Activated CD4-positive, alpha-beta T cell treated with anti-CD3 and anti-CD28 coated beads, Interleukin-2, amount 10 ng/mL, durations not matched to agents 7 days and 5 days (primary cell): ENCODE measurements around the gene RWDD2A. TPM values are rescaled to one million over a fixed set of nuclear protein-coding genes. Genes with fewer than 3 reads are reported as not detected.
A peak's percentile ranks its signal among the peaks of the same experiment; 100 is the strongest.
"Not testable (repeated sequence)": the region's sequence is repeated elsewhere in the genome, so short reads cannot be mapped to it uniquely, and the experiment has no call there.

Source experiments
- CTCF ChIA-PET: fragments of 350-600 bp; sonication (Branson Sonifier 250); formaldehyde crosslinking; loops from one replicate; lab custom pipeline; 2021; ENCODE audit warnings: antibody characterized with exemption; lab: Charles Lee
- POLR2A ChIA-PET: fragments of 350-600 bp; sonication (Branson Sonifier 250); formaldehyde crosslinking; loops from one replicate; lab custom pipeline; 2021; ENCODE audit warnings: antibody characterized with exemption; lab: Charles Lee
- DNase-seq: peaks from one replicate; pipeline ENCODE4 v3.0.0-alpha.2; 2020
- H3K27ac Mint-ChIP-seq: one replicate; pipeline ENCODE4 v1.8.0; 2021; ENCODE audit warnings: mild to moderate bottlenecking, moderate library complexity, mixed read lengths
- H3K27me3 Mint-ChIP-seq: one replicate; pipeline ENCODE4 v1.8.0; 2021; ENCODE audit warnings: mixed read lengths
- H3K36me3 Mint-ChIP-seq: one replicate; pipeline ENCODE4 v1.8.0; 2021; ENCODE audit warnings: low read depth, mixed read lengths
- H3K4me1 Mint-ChIP-seq: one replicate; pipeline ENCODE4 v1.8.0; 2021; ENCODE audit warnings: mixed read lengths
- H3K4me3 Mint-ChIP-seq: one replicate; pipeline ENCODE4 v1.8.0; 2021; ENCODE audit warnings: mild to moderate bottlenecking, moderate library complexity, mixed read lengths
- H3K9me3 Mint-ChIP-seq: one replicate; pipeline ENCODE4 v1.8.0; 2021; ENCODE audit warnings: mixed read lengths
- total RNA-seq, 2 experiments: library from RNA; stranded (reverse); gene quantifications; one replicate each; pipeline ENCODE4 v1.2.3, GENCODE V29; 2021

The RWDD2A gene
- total RNA-seq, 2 experiments from 2014 or later, result 1.4 to 1.6 TPM

GRCh38 chr6:83182114-83182513 lies 11.0 kb upstream of the RWDD2A start:
- Mint-ChIP-seq H3K9me3 (no peaks in the 10 kb centered on the region), H3K27me3 (no peaks in the 10 kb centered on the region), H3K4me1 (peaks cover 7% of the 10 kb centered on the region), H3K4me3 (no peak overlapping the region), H3K36me3 (peaks cover 39% of the 10 kb centered on the region), H3K27ac (no peak overlapping the region)
- POLR2A ChIA-PET, result no interaction called here
- no peak for DNase-seq
- CTCF ChIA-PET, result interaction anchor here (1.1 kb wide), 1 partner anchor 8 kb away, joined by 3 read pairs; no protein-coding TSS in a partner anchor

GRCh38 chr6:83183082-83183828 lies 9.9 kb upstream of the RWDD2A start:
- no peak overlapping the region for H3K4me3 Mint-ChIP-seq
- no peak overlapping the region for H3K27ac Mint-ChIP-seq
- H3K27me3 Mint-ChIP-seq, result no peaks in the 10 kb centered on the region
- H3K36me3 Mint-ChIP-seq, result peaks cover 36% of the 10 kb centered on the region
- no peaks in the 10 kb centered on the region for H3K9me3 Mint-ChIP-seq
- peaks cover 8% of the 10 kb centered on the region for H3K4me1 Mint-ChIP-seq
- no peak for DNase-seq
- ChIA-PET CTCF (interaction anchor here (0.5 to 2.2 kb wide), 3 partner anchors 18 to 864 kb away, joined by 3 to 10 read pairs (median 3); partner anchors contain the start of gene UBE3D), POLR2A (interaction anchor here (0.7 kb wide), 1 partner anchor 14 kb away, joined by 3 read pairs; no protein-coding TSS in a partner anchor)

GRCh38 chr6:83185096-83185495 lies 8.1 kb upstream of the RWDD2A start:
- DNase-seq, result no peak
- H3K36me3 Mint-ChIP-seq, result peaks cover 48% of the 10 kb centered on the region
- ChIA-PET CTCF (interaction anchor here (2.2 kb wide), 1 partner anchor 119 kb away, joined by 10 read pairs; the partner anchor contains the start of gene UBE3D), POLR2A (no interaction called here)
- H3K4me1 Mint-ChIP-seq, result peaks cover 13% of the 10 kb centered on the region
- no peak overlapping the region for H3K4me3 Mint-ChIP-seq
- H3K27ac Mint-ChIP-seq, result no peak overlapping the region
- H3K27me3 Mint-ChIP-seq, result no peaks in the 10 kb centered on the region
- no peaks in the 10 kb centered on the region for H3K9me3 Mint-ChIP-seq

GRCh38 chr6:83188501-83188900 lies 4.7 kb upstream of the RWDD2A start:
- Mint-ChIP-seq H3K36me3 (peaks cover 37% of the 10 kb centered on the region), H3K9me3 (no peaks in the 10 kb centered on the region), H3K4me3 (no peak overlapping the region), H3K4me1 (peaks cover 30% of the 10 kb centered on the region), H3K27me3 (no peaks in the 10 kb centered on the region), H3K27ac (no peak overlapping the region)
- CTCF ChIA-PET, result interaction anchor here (1.1 to 1.8 kb wide), 3 partner anchors 16 to 123 kb away, joined by 3 to 6 read pairs (median 5); partner anchors contain the start of genes DOP1A and UBE3D
- no peak for DNase-seq
- POLR2A ChIA-PET, result no interaction called here

- ChIA-PET POLR2A (no interaction called here), CTCF (interaction anchor here (0.7 to 1.4 kb wide), 2 partner anchors 9 to 123 kb away, joined by 3 to 5 read pairs; partner anchors contain the start of gene DOP1A)
- H3K27ac Mint-ChIP-seq, result no peak overlapping the region
- H3K27me3 Mint-ChIP-seq, result peaks cover 9% of the 10 kb centered on the region
- H3K4me3 Mint-ChIP-seq, result no peak overlapping the region
- no peak for DNase-seq
- H3K4me1 Mint-ChIP-seq, result peaks cover 36% of the 10 kb centered on the region
- peaks cover 27% of the 10 kb centered on the region for H3K36me3 Mint-ChIP-seq
- no peaks in the 10 kb centered on the region for H3K9me3 Mint-ChIP-seq
Measured at GRCh38 chr6:83190626-83191025, 2.5 kb upstream of the RWDD2A start.

- DNase-seq, H3K9me3 Mint-ChIP-seq, H3K27me3 Mint-ChIP-seq, H3K27ac Mint-ChIP-seq, POLR2A ChIA-PET: not testable (repeated sequence)
- H3K4me1 Mint-ChIP-seq, result peaks cover 36% of the 10 kb centered on the region
- H3K4me3 Mint-ChIP-seq, result peak overlapping the region; percentile 98
- peaks cover 25% of the 10 kb centered on the region for H3K36me3 Mint-ChIP-seq
- CTCF ChIA-PET, result interaction anchor here (0.8 kb wide), 1 partner anchor 126 kb away, joined by 3 read pairs; the partner anchor contains the start of gene UBE3D
Measured at GRCh38 chr6:83191974-83192373, 1.2 kb upstream of the RWDD2A start.

- ChIA-PET CTCF (no interaction called here), POLR2A (no interaction called here)
- peak overlapping the region; percentile 98 for H3K4me3 Mint-ChIP-seq
- H3K4me1 Mint-ChIP-seq, result peaks cover 36% of the 10 kb centered on the region
- H3K27ac Mint-ChIP-seq, result peak overlapping the region; percentile 95
- peaks cover 25% of the 10 kb centered on the region for H3K36me3 Mint-ChIP-seq
- DNase-seq, result no peak
- peaks cover 9% of the 10 kb centered on the region for H3K27me3 Mint-ChIP-seq
- no peaks in the 10 kb centered on the region for H3K9me3 Mint-ChIP-seq
Measured at GRCh38 chr6:83192456-83192855, 701 bp upstream of the RWDD2A start.

- ChIA-PET POLR2A (no interaction called here), CTCF (interaction anchor here (1.3 to 1.7 kb wide), 2 partner anchors 21 to 127 kb away, joined by 4 to 14 read pairs; partner anchors contain the start of genes DOP1A and UBE3D)
- Mint-ChIP-seq H3K27ac (peak overlapping the region; percentile 54), H3K4me1 (peaks cover 30% of the 10 kb centered on the region), H3K4me3 (peak overlapping the region; percentile 98), H3K36me3 (peaks cover 18% of the 10 kb centered on the region), H3K27me3 (peaks cover 9% of the 10 kb centered on the region), H3K9me3 (no peaks in the 10 kb centered on the region)
- DNase-seq, result peak; percentile 7
Measured at GRCh38 chr6:83193747-83194566, 800 bp downstream of the RWDD2A start.

GRCh38 chr6:83198486-83199172 lies 5.5 kb downstream of the RWDD2A start:
- H3K27ac Mint-ChIP-seq, result no peak overlapping the region
- peaks cover 9% of the 10 kb centered on the region for H3K27me3 Mint-ChIP-seq
- no peak for DNase-seq
- H3K36me3 Mint-ChIP-seq, result peaks cover 6% of the 10 kb centered on the region
- ChIA-PET POLR2A (no interaction called here), CTCF (interaction anchor here (4.7 kb wide), 1 partner anchor 132 kb away, joined by 28 read pairs; the partner anchor contains the start of genes DOP1A and UBE3D)
- no peaks in the 10 kb centered on the region for H3K9me3 Mint-ChIP-seq
- H3K4me1 Mint-ChIP-seq, result peaks cover 6% of the 10 kb centered on the region
- H3K4me3 Mint-ChIP-seq, result no peak overlapping the region

- Mint-ChIP-seq H3K27me3 (peaks cover 5% of the 10 kb centered on the region), H3K9me3 (no peaks in the 10 kb centered on the region), H3K27ac (no peak overlapping the region), H3K36me3 (peaks cover 5% of the 10 kb centered on the region), H3K4me1 (peaks cover 2% of the 10 kb centered on the region), H3K4me3 (no peak overlapping the region)
- no peak for DNase-seq
- ChIA-PET CTCF (interaction anchor here (4.7 kb wide), 1 partner anchor 133 kb away, joined by 28 read pairs; the partner anchor contains the start of genes DOP1A and UBE3D), POLR2A (no interaction called here)
Measured at GRCh38 chr6:83199173-83199862, 6.2 kb downstream of the RWDD2A start.

- no peak overlapping the region for H3K27ac Mint-ChIP-seq
- peaks cover 3% of the 10 kb centered on the region for H3K36me3 Mint-ChIP-seq
- DNase-seq, result no peak
- ChIA-PET POLR2A (no interaction called here), CTCF (no interaction called here)
- peaks cover 2% of the 10 kb centered on the region for H3K27me3 Mint-ChIP-seq
- H3K4me3 Mint-ChIP-seq, result no peak overlapping the region
- H3K4me1 Mint-ChIP-seq, result no peaks in the 10 kb centered on the region
- no peaks in the 10 kb centered on the region for H3K9me3 Mint-ChIP-seq
Measured at GRCh38 chr6:83199863-83200225, 6.7 kb downstream of the RWDD2A start.

- no peak overlapping the region for H3K4me3 Mint-ChIP-seq
- H3K27me3 Mint-ChIP-seq, result peaks cover 6% of the 10 kb centered on the region
- H3K9me3 Mint-ChIP-seq, result no peaks in the 10 kb centered on the region
- H3K36me3 Mint-ChIP-seq, result no peaks in the 10 kb centered on the region
- POLR2A ChIA-PET, result no interaction called here
- no peak overlapping the region for H3K27ac Mint-ChIP-seq
- no peak for DNase-seq
- CTCF ChIA-PET, result no interaction called here
- no peaks in the 10 kb centered on the region for H3K4me1 Mint-ChIP-seq
Measured at GRCh38 chr6:83202031-83202430, 8.9 kb downstream of the RWDD2A start.
